ENCODE data around the gene HLCS. TPM values are rescaled to one million over a fixed set of nuclear protein-coding genes. Genes with fewer than 3 reads are reported as not detected.

Gene HLCS
- total and polyA plus RNA-seq, 10 of the 15 experiments (the other 5 are each of a cell fraction or from before 2014, with no cell fraction given), result 1.5 to 12.7 (median 9.6) TPM

- no peak for TF ChIP-seq PBX3 (IDR thresholded peaks at IDR 0.05; ENCODE audit: insufficient replicate concordance, low read depth, low read length)
- TF ChIP-seq RELA (IDR thresholded peaks at IDR 0.05; ENCODE audit: borderline replicate concordance, partially characterized antibody), result no peak
- no peak for TF ChIP-seq NR2C2 (IDR thresholded peaks at IDR 0.05; ENCODE audit: borderline replicate concordance, control insufficient read depth, insufficient read length, low read depth)
- no peak for TF ChIP-seq SMC3 (IDR thresholded peaks at IDR 0.05; ENCODE audit: borderline replicate concordance, low read length)
- TF ChIP-seq EGR1 (IDR thresholded peaks at IDR 0.05; ENCODE audit: borderline replicate concordance in 1 of 2, low read depth in 2 of 2, low read length in 2 of 2), result no peak
Measured at GRCh38 chr21:36756527-36756926, 209.9 kb downstream of the HLCS start (continued).

- DNase-seq (ENCODE audit: low read depth, low spot score) (no peak), ATAC-seq (no peak), FAIRE-seq (no peak)
- Histone ChIP-seq H4K20me1 (ENCODE audit: control insufficient read depth, insufficient read depth) (no peaks in the 10 kb centered on the region), H3K27me3 (replicated peaks in 1 of 2; ENCODE audit: control insufficient read depth in 2 of 2, insufficient read depth in 2 of 2, low read length in 1 of 2) (no peaks in the 10 kb centered on the region), H3K36me3 (ENCODE audit: control insufficient read depth in 2 of 2, insufficient read depth in 2 of 2, low read length in 1 of 2) (no peaks in the 10 kb centered on the region), H3K27ac (ENCODE audit: control insufficient read depth, insufficient read depth) (no peak overlapping the region), H3K79me2 (ENCODE audit: control insufficient read depth, insufficient read depth, low read length) (no peaks in the 10 kb centered on the region), H3K9ac (ENCODE audit: control insufficient read depth, insufficient read depth, low read length) (no peak overlapping the region), H3K4me3 (no peak overlapping the region), H3K9me3 (replicated peaks; ENCODE audit: control insufficient read depth, insufficient read depth, low read length) (no peaks in the 10 kb centered on the region), H2AFZ (ENCODE audit: control insufficient read depth, low read depth, low read length) (no peak overlapping the region), H3K4me1 (ENCODE audit: control insufficient read depth, insufficient read depth, low read length) (no peaks in the 10 kb centered on the region), H3K4me2 (ENCODE audit: control insufficient read depth, insufficient read depth) (no peak overlapping the region)
- in situ Hi-C loops (cut with MboI) (no loop called here), intact Hi-C loops (cut with micrococcal nuclease; ENCODE audit: unreplicated experiment) (no loop called here)
- no TSS peak for BruUV-seq (replicated peaks)
- ChIA-PET SMC1A (ENCODE audit: uncharacterized antibody, unreplicated experiment) (no interaction called here), POLR2A (no interaction called here), RAD21 (ENCODE audit: unreplicated experiment) (no interaction called here), CTCF (no interaction called here)
- no peak for TF ChIP-seq KLF5 (IDR thresholded peaks at IDR 0.05; ENCODE audit: partially characterized antibody)
- WGBS (ENCODE audit: insufficient coverage, insufficient replicate concordance, low lambda C conversion rate, missing lambda C conversion rate), result 92% methylated on average over 22 of the region's 22 CpGs
Measured at GRCh38 chr21:36754241-36754898, 212.1 kb downstream of the HLCS start.

Data from GM12878 (cell line).